GM19324 (cell line): ENCODE results near the gene LIFR.
"Not testable (repeated sequence)": the region's sequence is repeated elsewhere in the genome, so short reads cannot be mapped to it uniquely, and the experiment has no call there.

Source experiments
- ATAC-seq: cut with Tn5 transposase; IDR thresholded peaks from one replicate; pipeline ENCODE4 v1.9.1; 2021; ENCODE audit warnings: mild to moderate bottlenecking, moderate library complexity; ENCODE audit not compliant: unreplicated experiment, low FRiP score

LIFR gene

DNA sequence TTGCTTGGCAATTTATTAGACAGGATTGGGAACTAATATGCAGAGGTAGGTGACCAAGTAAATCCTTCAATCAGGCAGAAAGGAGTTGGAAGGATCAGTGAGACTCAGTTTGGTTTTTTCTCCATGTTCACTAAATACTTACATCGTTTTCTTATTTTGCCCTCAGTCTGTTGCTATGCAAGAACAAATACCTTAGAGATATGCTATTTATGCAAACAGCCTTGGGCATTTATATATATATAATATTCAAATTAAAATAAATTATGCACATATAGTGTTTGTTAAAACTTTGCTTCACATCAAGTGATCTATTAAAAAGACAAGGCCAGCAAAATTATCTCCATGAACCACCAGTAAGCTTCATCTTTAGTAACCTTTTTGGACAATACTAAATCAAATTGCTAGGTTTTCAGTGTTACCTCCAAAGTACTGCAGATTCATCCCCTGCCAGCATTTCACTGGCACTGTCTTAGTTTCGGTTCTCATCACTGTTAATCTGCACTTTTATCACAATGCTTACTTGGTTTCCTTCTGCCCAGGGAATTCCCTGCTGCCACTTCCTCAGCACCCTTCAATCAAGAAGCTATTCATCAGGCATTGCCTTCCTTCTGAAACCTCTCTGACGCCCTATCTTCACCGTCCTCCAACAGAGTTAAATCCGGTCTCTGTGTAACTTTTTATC, 26.0 kb upstream of the LIFR start:
- ATAC-seq = no peak

DNA sequence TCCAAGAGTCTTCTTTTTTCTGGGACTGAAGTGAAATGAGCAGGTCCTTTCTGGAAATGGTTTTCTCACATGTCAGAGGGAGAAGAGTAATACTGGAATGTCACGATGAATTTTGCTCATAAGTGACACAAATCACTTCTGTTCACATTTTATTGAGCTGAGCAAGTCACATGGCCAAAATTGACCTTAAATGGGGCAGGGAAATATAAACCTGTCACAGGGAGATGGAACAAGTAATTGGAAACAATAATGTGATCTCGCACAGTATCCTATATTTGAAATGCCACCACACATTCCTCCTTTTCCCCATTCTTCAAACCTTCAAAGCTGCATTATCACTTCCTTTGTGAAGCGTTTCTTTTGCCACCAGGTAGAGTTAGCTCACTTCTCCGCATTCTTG, 25.2 kb upstream of the LIFR start:
- ATAC-seq = no peak

DNA sequence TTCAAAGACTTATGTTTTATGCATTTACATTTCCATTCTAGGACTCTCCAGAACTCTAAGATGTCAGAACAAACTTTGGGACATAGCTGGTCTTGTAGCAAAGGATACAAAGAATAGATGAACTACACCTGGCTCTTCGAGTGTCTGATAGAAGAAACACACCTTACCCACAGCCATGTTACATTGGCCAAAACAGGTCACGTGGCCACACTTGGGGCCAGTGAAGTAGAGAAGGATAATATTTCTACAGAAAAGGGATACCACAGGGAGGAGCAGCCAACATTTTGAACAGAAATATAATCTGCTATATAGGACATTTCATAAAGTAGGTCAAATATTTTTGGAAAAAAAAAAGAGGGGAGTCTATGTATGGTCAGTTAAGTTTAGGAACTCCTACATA, 22.7 kb upstream of the LIFR start:
- no peak for ATAC-seq

DNA sequence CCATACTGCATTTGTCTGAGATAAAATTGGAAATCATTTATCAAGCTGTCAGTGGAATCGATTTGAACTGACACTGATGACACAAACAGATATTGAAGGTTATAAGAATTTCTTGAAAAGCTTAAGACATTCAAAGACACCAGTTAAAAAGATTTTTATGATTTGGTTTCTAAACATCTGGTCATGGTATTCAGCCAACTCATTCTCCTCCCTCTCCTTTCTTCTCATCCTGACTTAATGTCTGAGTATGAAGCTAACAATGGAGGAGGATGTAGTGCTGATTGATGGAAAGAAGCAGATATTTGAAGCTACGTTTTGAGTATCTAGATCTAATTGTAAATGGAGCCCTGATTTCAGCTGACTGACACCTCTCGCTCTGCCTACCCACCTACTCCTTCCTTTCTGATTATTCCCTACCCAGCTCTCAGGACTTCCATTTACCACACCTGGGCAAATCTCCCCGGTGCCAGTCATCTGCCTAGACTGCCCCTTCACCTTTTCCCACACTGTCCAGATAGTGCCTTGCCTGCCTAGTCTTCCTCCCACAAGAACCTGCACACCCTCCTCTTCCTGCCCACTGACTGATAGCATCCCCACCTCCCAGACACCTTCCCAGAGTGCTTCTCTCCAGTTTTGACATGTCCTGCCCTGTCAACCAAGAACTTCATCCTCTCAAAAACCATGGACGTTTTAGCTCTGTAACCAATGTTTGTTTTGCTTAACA, 20.7 kb upstream of the LIFR start:
- ATAC-seq = no peak

DNA sequence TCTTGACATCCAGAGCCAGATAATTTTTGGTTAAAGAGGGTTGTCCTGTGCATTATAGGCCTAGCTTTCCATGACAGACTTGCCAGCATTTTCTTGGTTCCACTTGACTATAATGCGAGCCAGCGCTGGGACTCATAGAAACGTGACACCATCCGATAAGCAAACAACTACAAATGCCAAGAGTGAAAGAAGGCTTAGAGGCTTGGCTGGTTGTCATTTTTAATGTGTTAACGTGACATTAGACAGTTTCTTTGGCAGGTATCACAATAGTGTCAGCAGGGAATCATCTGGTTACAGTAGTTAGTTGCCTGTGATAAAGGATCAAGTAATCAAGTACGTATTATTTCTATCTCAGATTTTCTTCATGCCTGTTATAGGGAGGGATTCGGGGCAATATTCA, 20.0 kb upstream of the LIFR start:
- no peak for ATAC-seq

DNA sequence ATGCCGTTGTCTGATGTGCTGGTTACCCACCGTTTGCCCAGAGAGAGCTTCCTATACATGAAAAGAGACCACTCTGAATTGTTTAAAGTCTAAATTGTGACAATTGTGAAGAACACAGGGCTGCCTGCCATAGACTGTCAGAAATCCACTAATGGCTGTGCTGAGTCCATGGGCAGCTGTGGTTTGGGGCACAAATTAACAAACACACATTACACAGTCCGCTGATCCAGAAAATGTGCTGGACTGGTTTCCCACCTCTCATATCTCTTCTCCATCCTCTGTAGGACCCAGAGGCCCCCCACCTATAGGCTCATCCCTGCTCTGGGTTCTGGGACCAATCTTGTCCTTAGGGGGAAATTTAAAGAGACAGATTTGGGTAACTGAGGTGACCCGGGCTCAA, 19.0 kb upstream of the LIFR start:
- ATAC-seq = no peak

DNA sequence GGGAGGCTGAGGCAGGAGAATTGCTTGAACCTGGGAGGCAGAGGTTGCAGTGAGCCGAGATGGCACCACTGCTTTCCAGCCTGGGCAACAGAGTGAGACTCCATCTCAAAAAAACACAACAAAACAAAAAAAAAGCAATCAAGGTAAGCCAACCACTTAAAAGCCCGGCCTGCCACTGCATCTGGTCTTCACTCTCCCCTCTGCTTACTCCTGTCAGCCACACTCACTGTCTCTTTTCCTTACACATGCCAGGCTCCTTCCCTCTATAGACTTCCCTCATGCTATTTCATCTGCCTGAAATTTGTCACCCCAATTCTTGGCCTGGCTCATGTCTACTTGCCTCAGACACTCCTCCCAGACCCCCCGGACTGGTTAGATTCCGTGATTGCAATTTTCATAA, 17.6 kb upstream of the LIFR start:
- ATAC-seq = no peak

DNA sequence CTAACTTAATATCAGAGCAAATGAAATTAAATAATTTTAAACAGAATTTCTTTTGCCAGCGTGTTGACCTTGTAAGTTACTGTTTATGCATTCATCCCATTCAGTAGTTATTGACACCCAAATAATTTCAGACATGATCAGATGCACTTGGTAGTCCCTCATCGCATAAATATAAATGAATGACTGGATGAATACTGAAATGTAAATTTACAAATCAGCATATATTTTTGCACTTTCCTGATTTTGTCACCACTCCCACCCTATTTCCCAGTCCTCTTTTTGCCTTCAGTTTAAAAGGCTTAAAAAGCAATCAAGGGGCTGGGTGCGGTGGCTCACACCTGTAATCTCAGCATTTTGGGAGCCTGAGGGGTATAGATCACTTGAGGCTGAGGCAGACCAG, 17.1 kb upstream of the LIFR start:
- no peak for ATAC-seq

DNA sequence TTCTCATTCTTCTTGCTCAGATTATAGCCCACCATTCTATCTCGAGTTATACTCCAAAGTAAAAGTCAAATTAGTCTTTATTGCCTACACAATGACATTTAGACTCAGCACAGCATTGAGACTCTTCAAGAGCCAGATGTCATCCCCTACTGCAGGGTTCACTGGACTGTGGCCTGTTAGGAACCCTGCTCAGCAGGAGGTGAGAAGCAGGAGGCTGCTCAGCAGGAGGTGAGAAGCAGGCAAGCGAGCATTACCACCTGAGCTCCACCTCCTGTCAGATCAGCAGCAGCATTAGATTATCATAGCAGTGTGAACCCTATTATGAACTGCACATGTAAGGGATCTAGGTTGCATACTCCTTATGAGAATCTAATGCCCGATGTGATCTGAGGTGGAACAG, 12.7 kb upstream of the LIFR start:
- no peak for ATAC-seq

DNA sequence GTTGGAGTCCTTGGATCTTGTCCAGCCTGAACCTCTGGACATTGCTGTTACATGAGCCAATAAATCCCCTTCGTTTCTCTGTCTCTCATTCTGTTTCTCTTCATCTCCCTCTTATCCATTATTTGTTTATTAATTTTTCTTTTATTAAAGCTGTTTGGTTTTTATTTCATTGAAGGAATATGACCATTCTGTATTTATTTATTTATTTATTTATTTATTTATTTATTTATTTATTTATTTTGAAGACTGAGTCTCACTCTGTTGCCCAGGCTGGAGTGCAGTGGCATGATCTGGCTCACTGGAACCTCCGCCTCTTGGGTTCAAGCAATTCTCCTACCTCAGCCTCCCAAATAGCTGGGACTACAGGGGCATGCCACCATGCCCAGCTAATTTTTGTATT, 10.9 kb upstream of the LIFR start:
- ATAC-seq = not testable (repeated sequence)

DNA sequence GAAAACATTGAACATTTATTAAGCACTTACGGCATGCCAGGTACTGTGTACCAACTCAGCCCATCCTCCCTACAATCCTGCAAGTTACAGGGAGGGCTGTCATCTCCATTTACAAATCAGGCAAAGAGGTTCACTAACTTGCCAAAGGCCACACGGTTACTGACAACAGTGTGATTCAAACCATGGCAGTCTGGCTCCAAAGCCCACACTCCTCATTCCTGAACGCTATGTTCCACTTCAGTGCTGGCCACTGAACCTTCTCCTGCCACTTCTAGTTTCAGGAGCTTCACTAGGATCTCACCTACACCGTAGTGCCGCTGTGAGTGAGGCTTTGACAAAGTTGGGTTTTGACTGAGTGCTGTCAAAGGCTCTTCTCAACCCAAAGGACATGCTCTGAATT, 7.2 kb upstream of the LIFR start:
- no peak for ATAC-seq

DNA sequence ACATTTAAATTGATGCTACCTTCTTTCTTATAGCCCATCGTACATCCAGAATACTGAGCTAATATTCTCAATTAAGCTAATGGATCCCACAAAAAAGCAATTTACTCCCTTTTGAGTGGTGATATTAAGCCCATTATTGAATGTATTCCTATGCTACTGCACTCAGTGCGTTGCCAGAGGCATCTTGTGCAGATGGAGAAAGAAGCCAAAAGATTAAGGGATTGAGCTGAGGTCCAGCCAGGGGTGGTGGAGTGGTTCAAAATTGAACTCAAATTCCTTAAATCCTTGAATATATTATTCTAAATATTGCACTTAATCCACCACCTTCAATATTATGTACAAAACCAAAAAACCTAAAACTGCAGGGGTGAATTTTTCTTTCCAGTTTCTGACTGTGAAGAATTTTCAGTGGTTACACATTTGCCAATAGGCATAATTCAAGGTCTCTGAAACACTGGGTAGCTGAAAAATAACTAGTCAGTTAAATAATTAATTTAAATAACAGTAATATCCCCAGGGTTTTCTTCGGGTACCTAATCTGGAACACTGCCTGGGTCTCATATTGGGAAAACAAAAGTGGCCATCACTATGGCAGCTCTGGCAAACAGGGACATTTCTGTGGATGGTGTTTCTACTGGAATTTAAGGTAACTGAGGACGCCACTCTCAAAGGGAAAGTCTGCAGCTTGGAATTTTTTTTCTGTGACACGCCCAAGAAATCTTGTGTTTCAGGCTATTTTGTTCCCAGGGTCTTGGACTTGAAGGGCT, 6.2 kb upstream of the LIFR start:
- ATAC-seq = no peak

DNA sequence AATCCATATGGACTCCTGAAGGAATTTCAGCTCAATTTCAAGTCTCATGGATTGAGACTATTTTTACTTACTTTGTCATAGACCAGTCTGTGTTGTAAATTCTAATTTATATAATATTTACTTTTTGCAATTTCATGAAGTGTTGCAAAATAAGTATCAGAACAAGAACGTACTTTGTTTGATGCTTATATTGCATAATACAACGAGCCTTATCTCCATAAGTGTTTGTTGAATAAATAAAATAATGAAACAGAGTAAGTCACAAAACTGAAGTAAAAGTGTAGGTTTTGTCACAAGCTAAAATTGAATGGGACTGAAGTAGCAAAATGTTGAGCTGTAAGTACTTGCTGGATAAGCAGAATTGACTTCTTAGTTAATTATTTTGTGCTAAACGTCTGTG, 3.0 kb upstream of the LIFR start:
- ATAC-seq = no peak

DNA sequence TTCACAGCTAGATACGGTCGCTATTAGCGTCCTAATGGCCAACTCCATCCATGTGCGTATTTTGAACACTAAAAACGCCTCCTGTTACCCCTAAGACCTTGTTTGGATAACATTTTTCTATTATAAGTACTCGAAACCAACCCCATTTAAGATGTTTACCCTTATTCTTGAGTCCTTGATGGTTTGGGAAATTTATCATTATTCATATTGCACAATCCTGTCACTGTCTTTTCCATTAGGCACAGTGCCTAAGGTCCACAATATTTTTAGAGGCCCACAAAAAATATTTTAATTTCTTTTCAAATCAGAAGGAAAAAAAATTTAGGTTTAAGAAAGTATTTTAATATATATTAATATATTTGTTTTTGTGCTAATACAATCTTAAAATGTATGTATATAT, 1.3 kb upstream of the LIFR start:
- no peak for ATAC-seq

DNA sequence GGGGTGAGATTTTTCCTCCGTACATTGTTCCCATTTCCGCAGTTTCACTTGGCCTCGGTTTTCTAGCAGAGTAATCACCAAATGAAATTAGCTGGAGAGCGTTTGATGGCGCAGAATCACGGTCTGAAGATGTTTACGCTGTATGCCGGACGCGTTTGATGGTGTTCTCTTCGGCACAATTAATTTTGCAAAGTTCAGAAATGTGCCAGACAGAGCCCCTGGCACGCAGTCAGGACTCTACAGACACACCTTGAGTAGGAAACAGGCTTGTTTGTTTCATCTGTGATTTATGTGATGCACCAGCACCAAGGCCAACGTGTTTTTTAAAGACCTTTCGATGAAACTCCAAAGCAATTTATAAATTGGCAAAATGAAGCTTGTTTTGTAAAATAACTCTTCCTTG, 863 bp upstream of the LIFR start:
- ATAC-seq = no peak

DNA sequence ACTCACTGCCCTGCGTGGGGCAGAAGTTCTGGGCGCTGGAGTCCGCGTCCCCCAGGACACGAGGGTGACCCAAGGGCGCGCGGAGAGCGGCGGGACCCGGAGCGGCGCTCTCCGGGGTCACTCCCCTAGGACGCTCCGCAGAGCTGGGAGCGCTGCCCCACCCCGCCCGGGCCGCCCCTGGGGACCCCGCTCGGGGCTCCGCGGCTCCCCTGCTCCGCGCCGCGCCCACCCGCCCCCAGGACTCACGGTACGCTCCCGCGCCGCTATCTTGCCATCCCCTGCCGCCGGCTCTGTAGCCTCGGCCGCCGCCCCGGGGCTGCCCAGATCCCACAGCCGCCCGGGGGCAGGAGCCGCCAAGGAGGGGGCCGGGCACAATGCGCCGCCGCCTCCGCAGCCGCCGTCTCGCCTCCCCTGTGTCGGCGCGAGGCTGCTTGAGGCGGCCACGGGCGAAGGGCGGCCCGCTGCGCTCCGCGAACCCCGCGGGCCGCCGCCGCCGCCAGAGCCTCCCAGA, 303 bp downstream of the LIFR start:
- no peak for ATAC-seq

DNA sequence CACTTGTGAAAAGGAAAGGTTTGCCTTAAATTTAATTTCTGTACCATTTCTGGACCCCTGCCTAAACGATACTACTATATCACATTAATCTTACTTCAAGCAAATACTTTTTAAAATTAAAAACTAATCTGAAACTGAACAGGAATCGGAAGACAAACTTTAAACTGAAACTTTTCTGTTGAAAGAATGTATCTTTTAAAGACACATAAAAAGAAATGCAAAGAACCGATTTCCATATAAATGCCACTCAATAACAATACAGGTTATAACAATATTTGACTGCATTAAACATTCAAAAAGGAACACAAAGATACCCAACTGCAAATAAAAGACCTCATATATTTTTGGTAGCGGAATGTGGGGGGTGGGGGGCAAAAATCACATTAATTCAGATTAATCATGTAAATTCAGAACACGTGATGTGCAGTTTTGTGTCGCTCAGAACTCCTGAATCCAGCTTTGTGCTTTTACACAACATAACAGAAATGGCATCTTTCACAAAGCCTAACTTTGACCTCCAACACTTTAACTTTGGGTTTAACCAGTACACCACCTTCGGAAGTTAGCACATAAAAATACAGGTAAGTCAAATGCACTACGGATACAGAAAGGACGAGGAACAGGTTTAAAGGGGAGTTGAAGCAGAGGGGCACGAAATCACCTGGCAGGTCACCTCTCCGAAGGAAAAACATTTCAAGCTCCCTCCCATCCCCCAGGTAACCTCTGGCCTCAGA, 925 bp downstream of the LIFR start:
- no peak for ATAC-seq

DNA sequence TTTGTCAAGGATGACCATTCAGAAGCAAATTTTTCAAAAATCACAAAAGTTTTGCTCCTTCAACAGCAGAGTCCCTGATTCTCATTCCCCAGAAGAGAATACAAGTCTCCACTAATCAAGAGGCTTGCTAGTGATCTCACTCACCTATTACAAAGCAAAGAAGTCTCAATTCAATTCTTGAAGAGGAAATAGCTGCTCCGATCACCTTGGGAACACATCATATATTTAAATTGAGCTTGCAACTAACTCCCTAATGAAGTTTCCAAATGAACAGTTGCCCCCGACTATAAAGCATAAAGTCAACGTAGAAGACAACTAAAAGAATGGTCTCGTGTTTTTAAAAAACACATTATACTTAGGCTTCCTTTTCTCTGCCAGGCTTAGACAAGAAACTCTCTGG, 1.6 kb downstream of the LIFR start:
- no peak for ATAC-seq

DNA sequence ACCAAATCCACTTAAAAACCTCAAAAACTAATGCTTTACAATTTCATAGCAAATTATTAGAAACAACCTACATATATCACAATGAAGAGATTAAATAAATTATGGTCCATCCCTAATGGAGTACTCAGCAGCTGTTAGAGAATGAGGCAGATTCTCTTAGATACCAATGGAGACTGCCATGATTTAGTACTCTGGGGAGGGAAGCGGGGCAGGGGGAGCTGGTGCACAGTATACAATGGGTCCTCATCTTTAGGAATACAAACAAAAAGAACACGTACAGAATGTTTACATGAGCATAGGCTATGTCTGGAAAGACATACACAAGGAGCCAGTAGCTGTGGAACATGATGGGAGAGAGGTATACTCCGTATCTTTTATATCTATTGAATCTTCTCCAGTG, 2.0 kb downstream of the LIFR start:
- ATAC-seq = no peak

DNA sequence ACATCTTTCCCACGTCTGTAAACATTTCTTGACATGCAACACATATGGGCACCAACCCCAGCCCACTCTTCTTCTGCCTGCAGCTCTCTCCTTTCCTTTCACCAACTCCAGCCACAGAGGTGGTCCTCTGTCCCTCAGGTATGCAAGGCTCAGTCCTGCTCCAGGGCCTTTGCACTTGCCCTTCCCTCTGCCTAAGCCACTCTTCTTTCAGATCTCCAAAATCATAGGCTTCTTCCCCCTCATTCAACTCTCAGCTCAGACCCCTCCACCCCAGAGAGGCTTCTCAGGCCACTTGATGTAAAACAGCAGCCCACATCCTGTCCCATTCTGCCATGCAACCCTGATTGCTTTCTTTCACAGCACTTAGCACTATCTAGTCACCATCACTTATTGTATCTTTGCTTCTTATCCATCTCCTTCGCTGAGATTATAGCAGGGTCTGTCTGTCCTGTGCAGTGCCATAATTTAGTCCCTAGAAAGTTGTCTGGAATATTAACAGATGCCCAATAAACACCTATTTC, 3.4 kb downstream of the LIFR start:
- ATAC-seq = no peak
